G401.6 (cell line): ENCODE measurements around the gene TRABD2B.

Source experiments
- FAIRE-seq: peaks from 2 replicates; lab custom pipeline; 2012; peaks lifted over from hg19 to GRCh38; lab: Jason Lieb, UNC

TRABD2B gene

DNA sequence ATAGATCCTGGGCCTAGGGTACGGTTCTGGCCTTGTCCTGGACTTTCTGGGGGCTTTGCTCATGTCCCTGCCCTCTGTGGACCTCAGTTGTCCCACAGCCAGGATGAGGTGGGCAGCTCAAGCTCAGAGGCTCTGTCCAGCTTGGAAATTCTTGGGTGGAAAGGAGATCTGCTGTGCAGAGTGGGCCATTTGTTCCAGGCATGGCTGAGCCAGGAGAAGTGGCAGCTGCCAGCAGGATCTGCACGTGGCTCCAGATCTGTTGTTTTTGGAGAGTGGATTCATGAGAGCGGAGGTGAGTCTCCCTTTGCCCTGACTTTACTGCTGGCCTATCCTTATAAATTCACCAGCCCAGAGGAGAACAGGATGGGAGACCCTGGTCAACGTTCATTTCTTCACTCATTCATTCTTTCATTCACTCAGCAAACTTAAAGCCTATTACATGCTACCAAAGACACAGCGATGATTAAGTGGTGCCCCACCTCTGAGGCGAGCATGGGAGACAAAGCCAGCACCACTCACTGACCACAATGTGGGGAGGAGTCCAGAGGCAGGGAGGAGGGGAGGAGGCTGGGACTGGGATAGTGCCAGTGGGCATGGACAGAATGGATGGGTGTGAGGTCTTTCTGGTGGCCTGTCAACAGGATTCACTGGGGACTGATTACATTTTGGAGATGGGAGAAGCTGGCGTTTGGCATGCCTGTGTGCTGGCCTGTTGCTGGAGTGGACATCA lies 205.1 kb downstream of the TRABD2B start:
- FAIRE-seq: no peak

- no peak for FAIRE-seq
Measured at GRCh38 chr1:47788761-47789160, 208.4 kb downstream of the TRABD2B start.

- FAIRE-seq: no peak
Measured at GRCh38 chr1:47787560-47787959, 209.6 kb downstream of the TRABD2B start.

- no peak for FAIRE-seq
Measured at GRCh38 chr1:47786316-47786715, 210.9 kb downstream of the TRABD2B start.

DNA sequence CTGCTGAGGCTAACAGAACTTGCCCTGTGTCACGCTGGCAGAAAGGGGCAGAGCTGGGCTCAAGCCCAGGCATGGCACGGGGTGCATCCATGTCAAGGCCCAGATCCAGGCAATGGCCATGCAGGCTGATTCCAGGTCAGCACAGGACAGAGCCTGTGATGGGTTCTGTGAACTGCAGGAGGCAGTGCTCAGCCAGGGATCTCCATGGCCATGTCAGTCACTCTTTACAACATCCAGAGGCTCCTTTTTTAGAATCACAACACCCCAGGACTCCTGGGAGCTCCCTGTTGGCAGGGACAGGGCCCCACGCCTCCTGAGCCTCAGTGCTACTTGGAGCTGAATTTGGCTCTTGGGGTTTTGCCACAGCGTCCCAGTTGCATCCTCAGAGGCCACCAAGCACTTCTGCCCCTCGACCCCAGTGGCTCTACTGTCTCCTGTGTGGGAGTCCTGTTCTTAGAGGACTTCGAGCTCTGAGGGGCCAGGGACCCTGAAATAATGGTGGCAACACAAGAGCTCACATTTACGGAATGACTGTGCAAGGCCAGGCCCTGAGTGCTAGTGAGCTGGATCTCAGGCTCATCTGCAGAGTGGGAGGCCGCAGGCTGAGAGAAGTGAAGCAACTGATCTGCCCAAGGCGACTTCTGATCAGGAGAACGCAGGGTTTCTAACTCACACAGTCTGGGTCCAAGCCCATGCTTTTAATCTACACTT lies 211.5 kb downstream of the TRABD2B start:
- FAIRE-seq: no peak

GRCh38 chr1:47785118-47785517 lies 212.1 kb downstream of the TRABD2B start:
- FAIRE-seq: no peak

- no peak for FAIRE-seq
Measured at GRCh38 chr1:47784497-47784822, 212.7 kb downstream of the TRABD2B start.

- FAIRE-seq: no peak
Measured at GRCh38 chr1:47783638-47784496, 213.3 kb downstream of the TRABD2B start.

GRCh38 chr1:47782414-47783166 lies 214.6 kb downstream of the TRABD2B start:
- no peak for FAIRE-seq

DNA sequence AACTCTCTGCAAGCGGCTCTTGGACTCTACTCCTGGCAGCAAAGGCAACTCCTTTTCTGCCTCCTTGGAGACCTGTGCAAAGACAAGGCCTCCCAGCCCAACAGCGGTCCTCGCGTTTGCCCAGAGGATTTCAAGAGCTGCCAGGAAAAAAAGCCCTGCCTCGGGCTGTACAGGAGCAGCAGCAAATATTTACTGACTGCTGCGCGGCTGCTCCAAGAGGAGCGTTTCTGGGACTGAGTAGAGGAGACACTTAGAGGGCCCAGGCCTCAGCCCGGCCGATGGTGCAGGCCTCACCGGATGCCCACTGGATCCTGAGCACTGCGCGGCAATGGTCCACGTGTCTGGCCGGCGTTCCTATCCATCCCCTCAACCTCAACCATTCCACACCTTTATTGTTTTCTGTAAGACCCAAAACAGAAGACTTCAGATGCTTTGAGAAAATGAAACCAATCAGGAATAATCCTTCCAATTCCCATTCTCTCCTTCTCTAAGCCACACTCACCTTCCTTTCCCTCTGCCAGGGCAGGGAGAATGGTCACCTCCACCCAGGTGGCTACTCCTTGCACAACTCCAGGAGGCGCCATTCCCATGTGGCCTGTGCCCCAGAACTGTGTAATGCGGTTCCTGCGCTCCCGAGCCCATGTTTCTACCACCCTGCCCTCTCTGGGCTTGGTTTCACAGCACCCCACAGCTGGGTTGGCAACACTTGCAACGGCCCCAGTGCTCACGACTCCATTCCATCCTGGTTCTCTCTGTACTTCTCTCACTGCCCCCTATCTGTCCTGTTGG lies 215.8 kb downstream of the TRABD2B start:
- no peak for FAIRE-seq

DNA sequence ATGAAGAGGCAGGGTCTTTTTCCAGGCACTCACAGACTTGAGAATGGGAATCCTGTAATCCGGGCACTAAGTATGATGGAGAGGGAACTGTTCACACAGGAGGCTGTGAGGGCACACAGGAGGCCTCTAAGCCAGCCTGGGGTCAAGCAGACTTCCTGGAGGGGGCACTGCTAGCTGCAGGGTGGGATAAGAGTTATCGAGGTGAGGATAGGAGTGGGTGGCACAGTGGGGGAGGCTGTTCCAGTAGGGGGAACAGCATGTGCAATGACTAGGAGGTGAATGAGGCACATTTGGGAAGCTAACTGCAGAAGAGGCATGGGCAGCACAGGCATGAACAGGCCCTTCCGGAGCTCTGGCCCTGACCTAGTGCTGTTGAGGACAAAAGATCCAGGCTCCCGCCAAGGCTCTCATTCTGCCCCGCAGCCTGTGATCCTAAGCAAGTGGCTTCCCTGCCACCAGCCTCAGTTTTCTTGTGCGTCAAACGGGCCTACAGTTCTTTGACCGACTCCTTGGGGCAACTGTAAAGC lies 216.7 kb downstream of the TRABD2B start:
- FAIRE-seq: no peak

- FAIRE-seq: no peak
Measured at GRCh38 chr1:47779613-47780012, 217.6 kb downstream of the TRABD2B start.

DNA sequence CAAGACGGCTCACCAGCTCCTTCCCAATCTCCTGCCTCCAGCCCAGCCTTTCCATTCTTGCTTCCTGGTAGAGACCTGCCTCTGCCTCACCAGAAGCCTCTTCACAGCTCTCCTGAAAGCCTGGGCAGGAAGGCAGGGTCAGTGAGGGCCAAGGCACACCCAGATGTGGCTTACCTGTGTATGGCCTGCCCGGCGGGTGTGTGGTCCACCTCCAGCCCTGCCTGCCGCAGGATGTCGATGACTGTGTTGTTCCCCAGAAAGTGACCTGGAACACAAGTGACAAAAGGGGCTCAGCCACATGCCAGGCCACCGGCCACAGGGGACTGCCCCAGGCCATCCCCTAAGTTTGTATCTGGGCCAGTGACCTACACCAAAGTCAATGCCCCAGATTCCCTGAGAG lies 218.9 kb downstream of the TRABD2B start:
- no peak for FAIRE-seq

DNA sequence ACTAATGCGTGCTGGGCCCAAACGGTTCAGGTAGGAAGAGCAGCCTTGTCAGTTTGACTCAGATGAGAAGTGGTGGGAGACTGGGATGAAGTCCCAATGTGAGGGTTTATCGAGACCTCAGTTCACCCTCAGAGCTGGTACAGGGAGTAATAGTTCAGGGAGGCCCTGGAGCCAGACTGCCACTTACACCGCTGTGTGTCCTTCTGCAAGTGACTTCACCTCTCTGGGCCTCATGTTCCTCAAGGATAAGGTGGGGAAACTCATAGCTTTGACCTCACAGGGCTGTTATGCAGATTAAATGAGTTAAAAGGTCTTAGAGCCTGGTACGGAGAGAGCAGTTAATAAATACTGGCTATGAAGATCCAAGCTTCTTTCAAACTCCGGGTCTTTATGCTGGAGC lies 219.9 kb downstream of the TRABD2B start:
- no peak for FAIRE-seq

- no peak for FAIRE-seq
Measured at GRCh38 chr1:47776667-47777131, 220.5 kb downstream of the TRABD2B start.

- FAIRE-seq: no peak
Measured at GRCh38 chr1:47774986-47775834, 222.0 kb downstream of the TRABD2B start.

DNA sequence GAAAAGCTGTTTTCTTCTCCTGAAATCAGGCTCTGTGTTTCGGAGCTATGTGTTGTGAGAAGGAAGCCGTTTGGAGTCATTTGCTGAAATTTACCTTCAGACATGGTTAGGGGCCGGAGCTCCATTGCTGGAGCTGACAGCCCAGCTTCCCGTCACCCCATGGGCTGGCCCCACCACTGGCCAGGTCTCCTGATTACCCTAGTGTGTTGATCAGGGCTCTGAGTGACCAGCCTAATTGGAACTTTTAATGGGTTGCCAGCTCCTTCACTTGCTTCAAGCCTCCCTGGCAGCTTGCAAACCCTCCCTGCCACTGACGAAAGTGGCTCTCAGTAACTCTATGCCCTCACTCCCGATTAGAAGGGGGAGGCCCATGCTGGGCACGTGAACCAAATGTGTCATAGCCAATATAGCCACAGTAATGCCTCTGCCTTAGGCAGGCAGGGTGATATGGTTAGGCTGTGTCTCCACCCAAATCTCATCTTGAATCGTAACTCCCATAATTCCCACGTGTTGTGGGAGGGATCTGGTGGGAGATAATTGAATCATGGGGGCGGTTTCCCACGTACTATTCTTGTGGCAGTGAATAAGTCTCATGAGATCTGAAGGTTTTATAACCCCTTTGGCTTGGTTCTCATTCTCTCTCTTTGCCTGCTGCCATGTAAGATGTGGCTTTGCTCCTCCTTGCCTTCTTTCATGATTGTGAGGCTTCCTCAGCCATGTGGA lies 224.1 kb downstream of the TRABD2B start:
- no peak for FAIRE-seq

GRCh38 chr1:47772281-47772680 lies 224.9 kb downstream of the TRABD2B start:
- FAIRE-seq: no peak

- FAIRE-seq: no peak
Measured at GRCh38 chr1:47771751-47772150, 225.4 kb downstream of the TRABD2B start.

- no peak for FAIRE-seq
Measured at GRCh38 chr1:47769983-47770382, 227.2 kb downstream of the TRABD2B start.
